Activated T-cell treated with anti-CD3 and anti-CD28 coated beads, Interleukin-2, amount 50 U/mL, for 48 hours (primary cell): ENCODE data around the gene GRID2.
"Not testable (repeated sequence)": the region's sequence is repeated elsewhere in the genome, so short reads cannot be mapped to it uniquely, and the experiment has no call there.

Experiments used
- DNase-seq, 2 experiments: peaks; one replicate each; pipeline ENCODE4 v3.0.0-alpha.2; 2020

GRID2 gene

DNA sequence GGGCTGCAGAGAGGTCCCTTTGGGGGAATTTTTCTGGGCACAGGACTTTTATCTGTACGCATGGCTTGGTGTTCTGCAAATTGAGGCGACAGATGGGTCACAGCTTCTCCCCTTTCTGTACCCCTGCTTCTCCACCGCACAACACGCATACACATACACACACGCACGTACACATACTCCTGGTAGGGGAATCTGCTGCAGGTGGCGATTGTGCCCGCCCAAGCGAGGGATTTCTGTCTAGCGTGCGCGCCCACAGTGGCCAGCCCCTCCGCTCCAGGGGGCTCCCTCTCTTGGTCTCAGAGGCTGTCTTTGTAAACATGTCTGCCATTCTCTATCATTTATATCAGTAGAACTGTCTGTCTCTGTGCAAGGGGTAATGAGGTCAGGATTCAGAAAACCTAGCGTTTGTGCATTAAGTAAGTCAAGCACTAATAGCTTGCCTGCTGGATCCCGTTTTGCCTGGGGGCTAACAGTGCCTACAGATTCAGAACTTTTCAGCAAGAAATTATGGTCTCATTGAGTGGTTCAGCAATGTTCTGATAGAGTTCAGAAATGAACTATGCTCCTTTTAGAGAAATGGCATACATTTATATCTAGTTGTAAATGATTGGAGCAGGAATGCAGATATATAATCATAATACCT is 2.2 kb downstream of the GRID2 start:
- DNase-seq = no peak

DNA sequence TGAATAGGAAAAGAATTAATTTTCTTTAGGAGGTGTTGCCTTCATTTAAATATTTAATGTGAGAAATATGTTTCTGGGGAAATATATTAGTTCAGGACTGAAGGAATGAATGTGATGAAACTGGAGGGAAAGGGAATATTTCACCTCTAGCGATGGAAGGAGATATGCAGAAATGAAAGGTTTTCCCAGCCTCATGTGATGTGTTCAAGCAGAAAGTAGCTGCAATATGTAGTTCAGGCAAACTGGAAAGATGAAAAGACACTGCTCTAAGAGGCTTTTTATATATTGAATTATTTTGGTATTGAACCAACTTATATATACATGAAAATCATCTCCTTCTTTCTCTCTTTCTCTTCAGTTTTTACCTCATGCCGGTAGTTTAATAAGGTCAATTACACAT is 3.4 kb downstream of the GRID2 start:
- no peak for DNase-seq

DNA sequence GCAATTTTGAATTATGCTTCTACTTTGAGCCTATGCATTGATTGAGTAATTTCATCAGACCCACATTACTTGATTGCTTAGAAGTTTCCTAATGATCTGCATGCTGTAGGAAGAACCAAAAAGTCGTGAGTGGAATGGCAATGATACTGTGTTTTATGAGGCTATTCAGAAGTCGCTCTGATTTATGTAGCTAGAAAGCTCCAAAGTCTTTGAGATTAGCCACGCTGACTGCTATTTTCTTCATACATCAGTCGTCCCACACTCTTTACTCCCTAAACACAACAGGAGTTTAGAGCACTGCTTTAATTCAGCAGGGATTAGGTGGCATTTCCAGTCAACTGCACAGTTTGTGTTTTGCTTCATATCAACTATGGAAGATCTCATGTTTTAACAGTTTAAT is 4.1 kb downstream of the GRID2 start:
- DNase-seq = no peak

DNA sequence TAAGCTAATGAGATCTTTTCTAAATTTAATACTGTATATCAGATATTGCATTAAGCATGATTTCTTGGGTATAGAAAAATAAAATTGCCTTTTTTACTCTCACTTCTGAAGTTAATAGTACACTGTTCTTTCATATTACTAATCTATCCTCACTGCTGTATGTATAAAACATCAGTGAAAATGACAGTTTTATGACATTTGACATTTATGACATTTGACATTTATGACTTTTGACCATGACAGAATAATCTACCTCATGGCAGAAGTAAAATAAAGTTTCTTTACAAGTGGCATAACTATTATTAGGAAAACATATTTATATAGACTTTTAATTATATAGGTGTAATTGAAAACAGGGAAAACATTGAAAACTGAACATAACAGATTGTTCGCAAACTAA is 13.3 kb downstream of the GRID2 start:
- no peak for DNase-seq

DNA sequence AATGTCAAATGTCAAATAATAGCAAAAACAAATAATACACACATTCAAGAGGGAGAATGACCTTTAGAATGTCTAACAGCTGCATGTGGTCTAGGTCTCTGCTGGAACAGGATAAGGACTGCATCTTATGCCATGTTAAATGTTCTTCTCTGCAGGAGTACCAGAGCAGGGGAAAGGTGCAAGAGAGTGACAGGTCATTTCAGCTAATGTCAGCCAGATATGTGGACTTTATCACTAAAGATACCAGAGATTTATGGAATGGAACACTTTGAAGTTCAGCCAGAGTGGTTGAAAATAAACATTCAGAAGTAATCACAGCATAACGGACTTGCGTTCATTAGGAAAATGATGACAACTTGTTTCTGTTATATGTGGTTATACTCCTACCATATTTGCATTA is 24.3 kb downstream of the GRID2 start:
- no peak for DNase-seq

DNA sequence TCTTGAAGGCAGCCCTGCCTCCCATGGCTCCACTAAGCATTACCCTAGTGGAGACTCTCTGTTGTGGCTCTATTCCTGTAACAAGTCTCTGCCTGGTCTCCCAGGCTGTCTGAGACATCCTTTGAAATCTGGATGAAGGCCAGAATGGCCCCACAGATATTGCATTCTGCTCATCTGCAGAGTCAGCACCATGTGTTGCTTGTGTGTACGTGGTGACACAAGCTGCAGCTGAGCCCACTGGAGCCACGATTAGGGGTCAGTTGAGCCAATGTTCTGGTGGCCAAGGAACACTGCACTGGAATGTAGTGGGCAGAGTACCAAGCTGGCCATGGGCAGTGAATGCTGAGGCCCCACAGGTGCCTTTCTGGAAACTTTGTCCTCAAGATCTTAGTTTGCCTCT is 29.2 kb downstream of the GRID2 start:
- no peak for DNase-seq

DNA sequence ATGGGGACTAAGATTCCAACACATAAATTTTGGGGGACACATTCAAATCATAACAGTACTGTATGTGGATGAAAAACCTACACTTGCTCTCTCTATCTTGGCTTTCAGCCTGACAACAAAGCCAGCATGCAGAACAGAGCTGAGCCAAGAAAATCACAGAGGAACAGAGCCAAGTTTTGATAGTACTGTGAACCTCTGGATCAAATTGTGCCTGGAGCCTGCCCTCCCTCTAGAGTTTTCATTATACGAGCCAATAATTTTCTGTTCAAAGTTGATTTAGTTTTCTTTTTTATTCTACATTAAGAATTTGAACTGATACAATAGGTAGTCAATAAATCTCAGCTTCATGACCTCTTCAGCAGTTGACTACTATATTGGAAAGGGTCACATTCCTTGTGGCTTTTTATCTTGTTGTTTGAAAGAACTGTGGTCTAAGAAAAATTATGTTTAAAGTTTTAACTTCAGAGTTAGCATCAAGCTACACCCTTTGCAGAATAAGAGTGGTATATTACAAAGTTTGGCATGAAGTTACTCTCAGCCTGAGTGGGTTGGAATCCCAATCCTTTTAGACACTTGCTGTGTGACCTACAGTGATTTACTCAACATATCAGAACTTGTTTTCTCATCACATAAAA is 31.1 kb downstream of the GRID2 start:
- DNase-seq = no peak

DNA sequence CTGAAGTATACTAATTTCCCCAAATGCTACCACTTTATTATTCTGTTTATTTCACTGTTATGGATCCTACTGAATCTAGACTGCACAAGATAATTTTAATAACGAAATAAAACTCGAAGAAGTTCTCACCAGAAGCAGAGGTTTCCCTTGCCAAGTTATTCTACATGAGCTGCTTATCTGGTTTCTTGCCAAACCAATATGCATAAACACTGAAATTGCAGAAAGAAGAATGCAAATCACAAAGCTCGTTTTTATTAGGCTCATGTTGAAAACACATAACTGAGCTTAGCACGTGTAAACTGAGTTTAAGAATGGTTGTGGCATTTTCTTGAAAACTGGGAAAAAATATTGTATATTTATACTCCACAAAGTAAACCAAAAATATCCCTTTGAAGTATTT is 35.9 kb downstream of the GRID2 start:
- no peak for DNase-seq

DNA sequence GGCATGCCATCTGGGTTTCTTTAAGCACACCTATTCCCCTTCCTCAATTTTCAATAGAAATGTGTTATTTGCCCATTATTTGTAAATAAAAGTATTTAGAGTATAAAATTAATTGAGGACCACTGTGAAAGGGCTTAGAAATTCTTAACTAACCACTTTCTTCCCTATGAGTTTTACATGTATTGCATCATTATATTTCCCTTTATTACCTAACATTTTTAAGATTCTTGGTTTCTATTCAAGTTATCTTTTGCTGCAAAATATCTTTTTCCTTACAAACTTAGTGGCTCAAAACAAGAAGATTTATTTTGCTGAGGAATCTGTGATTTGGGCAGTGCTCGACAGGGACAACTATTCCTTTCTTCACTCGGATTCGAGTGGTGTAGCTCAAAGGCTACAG is 40.5 kb downstream of the GRID2 start:
- no peak for DNase-seq

DNA sequence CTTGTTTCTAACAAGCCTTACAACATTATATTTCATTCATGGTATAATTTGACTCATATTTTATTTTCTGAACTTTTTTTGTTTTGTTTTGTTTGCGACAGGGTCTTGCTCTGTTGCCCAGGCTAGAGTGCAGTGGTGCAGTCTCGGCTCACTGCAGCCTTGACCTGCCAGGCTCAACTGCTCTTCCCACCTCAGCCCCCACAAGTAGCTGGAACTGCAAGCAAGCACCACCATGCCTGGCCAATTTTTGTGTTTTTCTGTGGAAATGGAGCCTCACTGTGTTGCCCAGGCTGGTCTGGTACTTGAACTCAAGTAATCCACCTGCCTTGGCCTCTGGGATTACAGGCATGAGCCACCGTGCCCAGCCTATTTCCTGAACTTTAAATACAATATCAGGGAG is 42.5 kb downstream of the GRID2 start:
- no peak for DNase-seq

DNA sequence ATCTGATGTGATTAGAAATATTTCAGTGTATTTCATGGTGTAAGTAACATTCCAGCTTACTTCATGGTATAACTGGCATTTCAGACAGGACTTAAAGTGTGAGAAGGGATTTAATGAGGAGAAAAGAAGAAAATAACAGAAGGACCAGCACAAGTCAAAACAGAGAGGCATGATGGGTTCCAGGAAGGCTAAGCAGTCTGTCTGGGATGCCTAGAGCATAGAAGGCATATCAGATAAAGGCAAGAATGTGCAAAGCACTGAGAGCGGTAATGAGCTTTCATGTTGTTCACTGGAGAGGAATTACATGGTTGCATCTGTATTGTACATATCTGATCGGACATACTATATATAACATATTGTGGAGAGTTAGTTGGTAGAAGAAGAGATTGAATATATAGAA is 54.2 kb downstream of the GRID2 start:
- no peak for DNase-seq

DNA sequence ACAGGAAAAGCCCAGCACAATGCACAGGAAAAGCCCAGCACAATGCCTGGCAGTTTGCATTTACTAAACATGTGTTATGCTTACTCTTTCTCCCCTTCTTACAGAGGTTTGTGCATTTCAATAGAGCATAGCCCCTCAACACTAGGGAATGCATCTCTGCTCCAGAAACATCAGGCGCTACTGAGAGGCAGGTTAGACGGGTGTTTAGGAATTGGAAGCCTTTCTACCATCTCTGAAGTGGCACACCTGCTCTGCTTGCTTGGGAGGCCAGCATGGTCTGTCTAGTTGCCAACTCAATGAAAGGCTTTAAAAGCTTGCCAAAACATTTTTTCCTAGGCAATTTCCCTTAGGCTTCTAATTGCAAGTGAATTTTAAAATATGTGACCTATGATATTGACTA is 55.7 kb downstream of the GRID2 start:
- DNase-seq = no peak

DNA sequence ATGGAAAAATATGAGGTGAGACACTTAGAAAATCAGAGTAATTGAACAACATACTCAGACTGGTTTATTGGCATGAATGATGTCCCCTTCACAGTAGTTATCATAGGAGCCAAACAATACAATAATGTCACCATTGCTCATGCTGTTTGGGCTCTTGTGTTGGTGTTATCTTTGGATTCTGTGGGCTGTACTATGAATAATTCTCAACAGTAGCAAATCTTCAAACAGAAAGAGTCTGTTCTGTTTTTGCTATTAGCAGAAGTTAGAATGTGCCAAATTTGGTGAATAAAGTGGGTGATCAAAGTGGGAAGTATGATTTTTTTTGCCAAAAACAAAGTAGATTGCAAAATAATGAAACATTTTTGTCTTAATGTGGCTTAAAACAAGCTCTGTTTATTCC is 58.3 kb downstream of the GRID2 start:
- no peak for DNase-seq

DNA sequence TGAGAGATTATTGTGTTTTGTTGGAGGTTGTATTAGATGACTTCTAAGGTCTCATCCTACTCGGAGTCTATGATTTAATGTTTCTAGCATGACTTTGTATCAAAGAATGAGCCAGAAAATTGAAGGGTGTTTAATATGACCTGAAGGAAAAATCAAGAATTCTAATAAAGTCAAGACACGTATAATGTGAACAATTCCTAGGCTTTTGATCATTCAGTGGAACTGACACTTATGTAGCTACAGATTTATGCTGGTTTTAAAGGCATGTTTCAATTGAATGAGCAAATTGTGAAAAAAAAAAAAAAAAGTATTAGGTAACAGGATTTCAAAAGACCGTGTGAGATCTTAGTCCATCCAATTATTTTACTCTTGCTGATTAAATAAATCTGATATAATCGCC is 64.9 kb downstream of the GRID2 start:
- DNase-seq = no peak

DNA sequence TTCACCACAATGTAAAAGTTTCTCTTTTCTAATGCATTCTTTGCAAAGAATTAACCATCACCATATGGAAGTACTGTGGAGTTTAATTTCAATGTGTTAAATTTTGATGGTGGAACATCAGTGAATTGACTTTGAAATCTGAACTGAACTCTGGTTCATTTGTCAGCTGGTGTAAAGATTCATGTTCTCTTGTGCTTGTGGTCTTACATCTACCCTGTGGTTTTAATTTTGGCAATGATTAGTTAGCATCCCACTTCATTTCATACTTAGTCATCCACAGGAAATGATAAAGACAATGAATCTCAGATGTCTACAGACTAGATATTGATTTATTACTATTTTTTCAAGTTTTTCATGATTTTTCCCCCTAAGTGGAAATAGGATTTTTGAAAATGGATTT is 77.8 kb downstream of the GRID2 start:
- no peak for DNase-seq

DNA sequence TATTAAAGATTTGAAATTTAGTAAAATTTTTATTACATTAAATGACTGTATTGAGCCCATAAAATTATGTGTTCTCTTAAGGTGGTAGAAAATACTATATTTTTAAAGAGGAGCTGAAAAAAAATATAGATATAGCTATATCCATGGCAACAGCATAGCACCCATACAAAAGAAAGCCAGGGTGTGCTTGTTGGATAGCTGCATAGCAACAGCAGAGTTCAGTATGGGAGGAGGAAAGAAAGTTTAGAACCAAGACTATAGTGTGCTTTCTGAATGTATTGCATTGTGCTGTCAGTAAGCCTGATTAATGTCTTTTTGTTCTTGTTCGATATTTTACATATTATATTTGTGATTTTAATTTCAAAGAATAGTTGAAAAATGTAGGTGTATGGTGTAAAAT is 78.4 kb downstream of the GRID2 start:
- no peak for DNase-seq

DNA sequence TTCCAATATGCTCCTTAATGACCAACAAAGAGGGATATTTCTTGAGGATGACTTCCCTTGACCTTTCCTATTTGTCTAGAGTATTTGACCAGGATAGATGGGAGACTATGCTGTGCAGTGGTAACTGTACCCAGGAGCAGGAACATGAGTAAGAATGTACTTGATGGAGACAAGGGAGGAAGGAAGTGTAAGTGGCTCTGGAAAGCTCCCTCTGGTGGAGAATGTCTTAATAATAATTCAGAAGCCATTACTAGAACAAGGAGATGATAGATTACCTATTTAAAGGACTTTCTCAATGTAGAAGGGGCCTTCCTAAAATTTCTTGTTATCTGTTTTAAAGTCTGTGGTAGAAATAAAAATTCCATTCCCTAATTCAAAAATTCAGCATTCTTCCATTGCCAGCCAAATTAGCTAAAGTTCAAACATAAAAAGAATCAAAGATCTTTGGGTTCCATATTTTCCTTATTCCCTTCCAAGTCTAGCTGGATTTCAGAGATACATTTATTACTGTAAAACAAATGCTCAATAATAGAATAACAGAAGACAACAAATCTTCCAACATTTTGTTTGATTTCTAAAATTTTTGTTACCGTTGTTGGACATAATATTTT is 83.8 kb downstream of the GRID2 start:
- DNase-seq = no peak

DNA sequence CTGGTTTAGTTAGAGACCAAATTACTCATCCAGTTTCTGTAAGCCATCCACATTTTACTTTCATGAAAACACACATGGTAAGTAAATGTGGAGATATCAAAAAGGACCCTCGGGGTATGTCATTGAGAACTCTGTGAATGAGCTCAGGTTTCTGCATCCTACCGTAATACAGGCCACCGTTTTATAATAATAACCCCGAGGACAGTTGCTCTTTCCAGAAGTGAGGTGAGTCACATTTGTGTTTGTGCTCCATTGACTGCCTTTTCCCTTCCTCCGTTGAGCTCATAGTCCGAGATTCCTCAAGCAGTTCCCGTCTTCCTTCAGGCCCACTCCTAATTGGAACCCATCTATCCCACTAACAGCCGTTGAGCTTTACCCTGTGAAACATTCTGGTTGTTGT is 95.3 kb downstream of the GRID2 start:
- no peak for DNase-seq

DNA sequence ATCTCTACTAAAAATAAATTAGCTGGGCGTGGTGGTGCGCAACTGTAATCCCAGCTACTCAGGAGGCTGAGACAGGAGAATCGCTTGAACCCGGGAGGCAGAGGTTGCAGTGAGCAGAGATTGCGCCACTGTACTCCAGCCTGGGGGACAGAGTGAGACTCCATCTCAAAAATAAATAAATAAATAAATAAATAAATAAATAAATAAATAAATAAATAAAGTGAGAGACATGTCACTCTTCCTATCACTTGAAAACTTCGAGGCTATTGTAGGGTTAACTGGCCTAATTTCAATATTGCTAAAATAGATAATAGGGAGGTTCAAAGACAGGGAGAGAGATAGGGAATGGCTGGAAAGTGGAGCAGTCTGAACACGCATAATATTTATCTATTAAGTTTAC is 99.8 kb downstream of the GRID2 start:
- DNase-seq = not testable (repeated sequence)

DNA sequence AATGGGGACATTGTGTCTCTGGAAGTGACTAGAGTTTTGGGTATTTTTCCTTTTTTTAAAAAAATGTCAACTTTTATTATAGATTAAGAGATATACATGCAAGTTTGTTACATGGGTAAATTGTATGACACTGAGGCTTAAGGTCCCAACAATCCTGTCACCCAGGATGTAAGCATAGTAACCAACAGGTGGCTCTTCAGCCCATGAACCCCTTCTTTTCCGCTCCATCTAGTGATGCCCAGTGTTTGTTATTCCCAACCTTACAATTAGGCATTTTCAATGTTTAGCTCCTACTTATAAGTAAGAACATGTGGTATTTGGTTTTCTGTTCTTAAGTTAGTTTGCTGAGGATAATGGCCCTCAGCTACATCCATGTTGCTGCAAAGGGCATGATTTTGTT is 102.7 kb downstream of the GRID2 start:
- DNase-seq = no peak

DNA sequence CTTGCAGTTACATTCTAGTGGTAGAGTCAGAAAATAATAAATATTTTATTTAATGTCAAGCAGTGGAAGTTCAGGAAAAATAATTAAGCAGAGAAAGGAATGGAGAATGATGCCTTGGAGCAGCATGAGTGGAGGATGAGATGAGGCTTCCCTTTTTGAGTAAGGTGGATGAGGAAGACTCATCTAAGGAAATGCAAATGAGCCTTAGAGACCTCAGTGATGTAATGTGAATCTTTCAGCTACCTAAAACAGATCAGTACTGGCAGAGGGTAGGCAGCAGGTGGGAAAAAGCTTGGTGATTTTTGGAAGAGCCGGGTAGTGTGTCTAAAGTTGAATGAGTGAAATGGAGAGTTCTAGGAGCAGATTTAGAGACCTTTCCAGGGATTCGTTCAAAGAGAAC is 118.2 kb downstream of the GRID2 start:
- no peak for DNase-seq

DNA sequence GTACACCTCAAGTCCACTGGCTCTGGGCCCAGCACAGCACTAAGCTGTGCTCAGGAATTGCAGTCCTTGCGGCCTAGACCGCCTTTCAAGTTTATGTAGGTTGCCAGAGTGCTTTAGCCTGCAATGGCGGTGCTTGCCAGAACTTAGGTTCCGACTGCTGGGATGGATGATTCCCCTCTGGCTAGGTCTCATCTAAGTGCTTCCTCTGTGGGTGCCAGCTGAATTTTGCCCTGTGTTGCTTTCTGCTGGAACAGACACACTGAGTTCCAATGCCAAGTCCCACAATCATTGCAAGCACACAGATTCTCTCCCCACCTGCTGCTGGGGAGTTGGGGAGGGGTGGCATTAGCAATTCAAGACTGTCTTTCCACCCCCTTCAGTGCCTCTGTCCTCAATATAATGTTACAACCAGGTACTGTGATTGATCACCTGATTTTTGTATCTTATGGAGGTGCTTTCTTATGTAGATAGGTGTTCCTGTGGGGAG is 129.5 kb downstream of the GRID2 start:
- no peak for DNase-seq

DNA sequence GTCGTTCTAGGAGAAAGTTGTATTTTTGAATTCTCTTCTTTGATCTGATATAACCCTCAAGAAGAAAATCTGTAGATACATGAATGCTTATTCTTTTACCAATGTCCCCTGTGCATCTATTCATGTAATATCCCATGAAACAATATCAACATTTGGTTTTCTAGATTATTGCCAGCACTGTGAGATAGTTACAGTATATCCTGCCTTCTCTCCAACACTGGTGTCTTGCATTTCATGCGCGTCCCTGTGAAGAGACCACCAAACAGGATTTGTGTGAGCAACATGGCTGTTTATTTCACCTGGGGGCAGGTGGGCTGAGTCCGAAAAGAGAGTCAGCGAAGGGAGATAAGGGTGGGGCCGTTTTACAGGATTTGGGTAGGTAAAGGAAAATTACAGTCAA is 135.0 kb downstream of the GRID2 start:
- not testable (repeated sequence) for DNase-seq

DNA sequence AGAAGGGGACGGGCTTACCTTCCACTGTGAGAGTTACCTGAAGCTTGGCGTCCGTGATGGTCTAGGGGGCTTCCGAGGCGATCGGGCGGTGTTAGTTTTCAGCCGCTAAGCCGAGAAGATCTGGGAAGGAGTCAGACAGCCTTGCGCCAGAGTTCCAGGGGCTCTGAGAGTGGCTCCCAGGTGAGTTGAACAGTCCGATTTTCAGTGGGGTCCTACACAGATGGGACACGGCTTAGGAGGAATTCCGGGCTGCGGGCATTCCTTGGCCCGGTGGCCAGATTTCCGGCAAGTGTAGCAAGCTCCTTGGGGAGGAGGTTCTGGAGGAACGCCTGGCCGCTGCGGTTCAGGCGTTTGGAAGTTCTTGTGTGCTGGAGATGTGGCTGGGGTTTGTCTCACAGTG is 138.4 kb downstream of the GRID2 start:
- DNase-seq = not testable (repeated sequence)
